Endothelial cell of umbilical vein (primary cell): ENCODE measurements around the gene C14orf119. TPM values are rescaled to one million over a fixed set of nuclear protein-coding genes. Genes with fewer than 3 reads are reported as not detected.

ENCODE experiments used
- BruUV-seq: library from RNA; stranded (reverse); fragments of 400-500 nt; replicated peaks from 2 replicates; lab custom pipeline; 2021; lab: Mats Ljungman, UMichigan
- CTCF ChIA-PET: fragments of 300-600, 350-600 bp; sonication (Branson Sonifier 250); formaldehyde crosslinking; loops from one replicate; lab custom pipeline; 2021; ENCODE audit warnings: antibody characterized with exemption, inconsistent platforms; lab: Charles Lee
- POLR2A ChIA-PET: fragments of 300-600, 350-600 bp; sonication (Branson Sonifier 250); formaldehyde crosslinking; loops from one replicate; lab custom pipeline; 2021; ENCODE audit warnings: antibody characterized with exemption, inconsistent platforms; lab: Charles Lee
- DNase-seq: peaks from one replicate; pipeline ENCODE4 v3.0.0-alpha.2; 2011; ENCODE audit warnings: low read depth, low spot score
- FAIRE-seq: peaks from 2 replicates; lab custom pipeline; 2011; peaks lifted over from hg19 to GRCh38; lab: Jason Lieb, UNC
- H2AFZ ChIP-seq: 2 replicates; pipeline ENCODE4 v1.6.0; 2012; ENCODE audit warnings: low read depth, low read length, control low read depth, inconsistent platforms
- H3K27ac ChIP-seq: 2 replicates; pipeline ENCODE4 v1.5.1; 2011; ENCODE audit warnings: low read depth, mild to moderate bottlenecking, control low read depth, low read length, moderate library complexity; ENCODE audit not compliant: insufficient read depth
- H3K27me3 ChIP-seq, 2 experiments: 2 replicates each; pipeline versions ENCODE4 v1.6.0 to v1.6.1; 2011; ENCODE audit warnings: low read length in 2 of 2, mixed read lengths in 1 of 2; ENCODE audit not compliant: control insufficient read depth in 2 of 2, insufficient read depth in 2 of 2
- H3K36me3 ChIP-seq, 2 experiments: 2 replicates in 1 of 2; 3 replicates in 1 of 2; pipeline ENCODE4 v1.5.1; 2011; ENCODE audit warnings: low read length in 2 of 2, mild to moderate bottlenecking in 1 of 2, moderate library complexity in 1 of 2; ENCODE audit not compliant: control insufficient read depth in 2 of 2, insufficient read depth in 2 of 2; ENCODE audit errors: extremely low read depth in 1 of 2
- H3K4me1 ChIP-seq: 3 replicates; pipeline ENCODE4 v1.5.1; 2011; ENCODE audit warnings: mild to moderate bottlenecking, low read length; ENCODE audit not compliant: control insufficient read depth, insufficient read depth; ENCODE audit errors: extremely low read depth
- H3K4me2 ChIP-seq: 2 replicates; pipeline ENCODE4 v1.6.1; 2011; ENCODE audit warnings: low read length, control low read depth, mixed read lengths; ENCODE audit not compliant: insufficient read depth
- H3K4me3 ChIP-seq, 3 experiments: fragments of 200-600 bp in 1 of 3; sonication (generic), shearing (Covaris generic) in 1 of 3; replicated peaks in 1 of 3; 2 replicates each; pipeline ENCODE4 v1.5.1; 2011 to 2016; ENCODE audit warnings: control low read depth in 3 of 3, low read length in 3 of 3, mild to moderate bottlenecking in 2 of 3, inconsistent platforms in 1 of 3, low read depth in 1 of 3, moderate library complexity in 1 of 3; ENCODE audit not compliant: insufficient read depth in 1 of 3
- H3K79me2 ChIP-seq: 2 replicates; pipeline ENCODE4 v1.6.0; 2012; ENCODE audit warnings: low read length, inconsistent platforms; ENCODE audit not compliant: control insufficient read depth, insufficient read depth
- H3K9ac ChIP-seq: replicated peaks from 2 replicates; pipeline ENCODE3; 2011; ENCODE audit warnings: low read length, control low read depth; ENCODE audit not compliant: insufficient read depth; ENCODE audit errors: extremely low read depth
- H3K9me1 ChIP-seq: replicated peaks from 3 replicates; pipeline ENCODE4 v1.6.0; 2011; ENCODE audit warnings: mild to moderate bottlenecking, low read length; ENCODE audit not compliant: control insufficient read depth, insufficient read depth; ENCODE audit errors: extremely low read depth
- H3K9me3 ChIP-seq: replicated peaks from 2 replicates; pipeline ENCODE4 v1.5.1; 2012; ENCODE audit warnings: low read length, inconsistent platforms; ENCODE audit not compliant: control insufficient read depth, insufficient read depth
- H4K20me1 ChIP-seq: replicated peaks from 2 replicates; pipeline ENCODE3; 2011; ENCODE audit warnings: mild to moderate bottlenecking, low read length; ENCODE audit not compliant: control insufficient read depth, insufficient read depth; ENCODE audit errors: extremely low read depth
- CTCF ChIP-seq, 2 donors: IDR thresholded peaks; 1 replicate in 1 of 2; 2 replicates in 1 of 2; pipeline ENCODE4 v1.5.1; 2011; ENCODE audit warnings: low read length in 2 of 2, mild to moderate bottlenecking in 2 of 2, moderate library complexity in 2 of 2, control low read depth in 1 of 2, inconsistent platforms in 1 of 2, low read depth in 1 of 2; ENCODE audit not compliant: insufficient read depth in 1 of 2; ENCODE audit errors: extremely low read depth in 1 of 2
- EZH2 ChIP-seq: IDR thresholded peaks from 2 replicates; pipeline ENCODE4 v1.6.1; 2012; ENCODE audit warnings: borderline replicate concordance, low read depth, mild to moderate bottlenecking, moderate library complexity, low read length, inconsistent platforms; ENCODE audit not compliant: severe bottlenecking
- FOS ChIP-seq: IDR thresholded peaks from 2 replicates; pipeline ENCODE4 v1.6.1; 2011; ENCODE audit warnings: mild to moderate bottlenecking, low read length, moderate library complexity, borderline replicate concordance; ENCODE audit not compliant: insufficient read depth
- GATA2 ChIP-seq: IDR thresholded peaks from 2 replicates; pipeline ENCODE4 v1.7.0; 2011; ENCODE audit warnings: low read depth, mild to moderate bottlenecking, moderate library complexity, mixed read lengths, low read length; ENCODE audit not compliant: insufficient read length, insufficient read depth
- JUN ChIP-seq: IDR thresholded peaks from 2 replicates; pipeline ENCODE4 v1.6.1; 2011; ENCODE audit warnings: borderline replicate concordance, low read depth; ENCODE audit not compliant: insufficient read length, insufficient read depth
- MAX ChIP-seq: IDR thresholded peaks from 2 replicates; pipeline ENCODE4 v1.6.1; 2011; ENCODE audit not compliant: insufficient read depth, insufficient read length
- MYC ChIP-seq: IDR thresholded peaks from one replicate; pipeline ENCODE4 v1.6.1; 2011; ENCODE audit warnings: mild to moderate bottlenecking, low read depth, low read length
- POLR2A ChIP-seq: IDR thresholded peaks from 2 replicates; pipeline ENCODE4 v1.6.1; 2012; ENCODE audit warnings: low read depth, mild to moderate bottlenecking, control low read depth, low read length
- POLR2AphosphoS5 ChIP-seq: IDR thresholded peaks from 2 replicates; pipeline ENCODE4 v1.6.1; 2012; ENCODE audit warnings: low read depth, mild to moderate bottlenecking, control low read depth, low read length, moderate library complexity; ENCODE audit not compliant: insufficient read depth
- dilution Hi-C: fragments of 300-500 bp; cut with MboI; formaldehyde crosslinking; loops from one replicate; pipeline ENCODE4 v1.15.0; 2019; ENCODE audit warnings: low sequenced_read_pairs; ENCODE audit not compliant: extremely low pct_ligation_motif_present
- intact Hi-C: fragments of 100-400 bp; cut with micrococcal nuclease; formaldehyde crosslinking; loops from one replicate; pipeline ENCODE4 v1.10.0; 2022
- polyA plus RNA-seq, 4 experiments: library from polyadenylated mRNA; depleted of rRNA in 3 of 4; stranded (reverse) in 3 of 4; unstranded in 1 of 4; fragments of >200 nt; gene quantifications; 2 replicates each; pipeline versions ENCODE4 v1.2.1 to v1.2.3, GENCODE V29; 2011 to 2012; ENCODE audit warnings: missing spikeins in 1 of 4
- total RNA-seq: library from RNA; stranded (reverse); gene quantifications from 2 replicates; pipeline ENCODE4 v1.2.3, GENCODE V29; 2021

The C14orf119 gene
- total and polyA plus RNA-seq, 2 donors (not counting 3 experiments of a cell fraction or from before 2014, with no cell fraction given): 58.3 to 60.5 TPM

- H3K27me3 ChIP-seq: no peaks in the 10 kb centered on the region
- intact Hi-C loops (loop anchor here (10.0 kb wide), 1 partner anchor 229 kb away; the partner anchor contains the start of gene MRPL52), dilution Hi-C loops (no loop called here)
- H3K9ac ChIP-seq: no peak overlapping the region
- TF ChIP-seq MYC: no peak
- TF ChIP-seq CTCF (IDR thresholded peaks at IDR 0.05; ENCODE audit: extremely low read depth in 1 of 2, insufficient read depth in 1 of 2, low read depth in 1 of 2, low read length in 2 of 2): peak; percentile 24 to 48
- no peaks in the 10 kb centered on the region for H3K9me3 ChIP-seq
- no peaks in the 10 kb centered on the region for H3K79me2 ChIP-seq
- H2AFZ ChIP-seq: no peak overlapping the region
- DNase-seq: no peak
- peak; percentile 46 for FAIRE-seq
- no peak overlapping the region for H3K27ac ChIP-seq
- peaks cover 4 to 20% of the 10 kb centered on the region in 2 experiments for H3K36me3 ChIP-seq
- H3K4me1 ChIP-seq: peaks cover 12% of the 10 kb centered on the region
- CTCF ChIA-PET: interaction anchor here (1.0 to 13.4 kb wide), 4 partner anchors 14 to 81 kb away, joined by 3 to 1071 read pairs (median 24); partner anchors contain the start of gene AJUBA
- H3K4me2 ChIP-seq: no peak overlapping the region
- no peak overlapping the region for H3K4me3 ChIP-seq
- no peaks in the 10 kb centered on the region for H4K20me1 ChIP-seq
- POLR2A ChIA-PET: interaction anchor here (1.3 to 1.8 kb wide), 2 partner anchors 8 to 68 kb away, joined by 4 to 5 read pairs; no protein-coding TSS in a partner anchor
- no TSS peak for BruUV-seq
- H3K9me1 ChIP-seq: no peaks in the 10 kb centered on the region
Observed at GRCh38 chr14:23054000-23054811, 41.1 kb upstream of the C14orf119 start.

DNA sequence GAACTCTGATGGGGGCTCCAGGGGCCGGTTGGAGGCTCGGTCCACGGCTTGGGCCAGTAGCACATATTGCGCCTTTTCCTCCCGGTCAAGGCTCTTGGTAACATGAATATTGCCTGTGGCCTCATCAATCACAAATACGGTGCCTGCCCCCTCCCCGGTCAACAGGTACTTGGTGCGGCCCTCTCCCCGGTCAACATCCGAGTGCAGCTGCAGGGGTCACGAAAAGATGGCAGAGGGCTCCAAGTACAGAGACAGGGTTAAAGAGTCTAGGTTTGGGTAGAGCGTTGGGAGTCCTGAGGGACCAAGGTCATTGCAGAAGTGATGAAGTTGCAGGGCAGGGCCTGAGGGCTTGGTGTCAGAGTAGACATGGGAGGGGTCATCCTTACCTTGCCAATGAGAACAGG, 40.2 kb upstream of the C14orf119 start:
- POLR2A ChIA-PET: interaction anchor here (1.1 to 1.8 kb wide), 2 partner anchors 9 to 69 kb away, joined by 4 to 5 read pairs; no protein-coding TSS in a partner anchor
- intact Hi-C loops (loop anchor here (5.0 to 10.0 kb wide), 2 partner anchors 128 to 230 kb away; partner anchors contain the start of genes MRPL52 and PRMT5), dilution Hi-C loops (no loop called here)
- H3K79me2 ChIP-seq: no peaks in the 10 kb centered on the region
- H3K36me3 ChIP-seq: peaks cover 6 to 20% of the 10 kb centered on the region in 2 experiments
- no peaks in the 10 kb centered on the region for H3K27me3 ChIP-seq
- no peak overlapping the region for H3K4me3 ChIP-seq
- BruUV-seq: no TSS peak
- no peak overlapping the region for H2AFZ ChIP-seq
- CTCF ChIA-PET: interaction anchor here (0.9 to 13.4 kb wide), 7 partner anchors 8 to 82 kb away, joined by 3 to 1071 read pairs (median 4); partner anchors contain the start of gene AJUBA
- H3K9ac ChIP-seq: no peak overlapping the region
- TF ChIP-seq CTCF (IDR thresholded peaks at IDR 0.05; ENCODE audit: extremely low read depth in 1 of 2, insufficient read depth in 1 of 2, low read depth in 1 of 2, low read length in 2 of 2) (no peak), GATA2 (no peak), FOS (no peak), MYC (no peak), EZH2 (no peak), MAX (no peak), JUN (no peak), POLR2AphosphoS5 (no peak), POLR2A (no peak)
- no peak overlapping the region for H3K27ac ChIP-seq
- FAIRE-seq (no peak), DNase-seq (no peak)
- no peaks in the 10 kb centered on the region for H3K9me3 ChIP-seq
- H4K20me1 ChIP-seq: no peaks in the 10 kb centered on the region
- no peak overlapping the region for H3K4me2 ChIP-seq
- H3K9me1 ChIP-seq: no peaks in the 10 kb centered on the region
- peaks cover 12% of the 10 kb centered on the region for H3K4me1 ChIP-seq
